ACC112 (cell line): Measurements from ENCODE around the gene SESN2.
A peak's percentile ranks its signal among the peaks of the same experiment; 100 is the strongest.

ENCODE experiments used
- H2AFZ ChIP-seq: fragments of 200-600 bp; sonication (generic); one replicate; pipeline ENCODE4 v1.6.0; 2017; ENCODE audit warnings: antibody characterized with exemption, low read length; ENCODE audit not compliant: unreplicated experiment
- H3K27ac ChIP-seq: fragments of 200-600 bp; sonication (generic); 2 replicates; pipeline ENCODE4 v1.5.1; 2014; ENCODE audit warnings: low read depth, mild to moderate bottlenecking, antibody characterized with exemption, low read length, moderate library complexity
- H3K27me3 ChIP-seq: fragments of 200-600 bp; sonication (generic); 2 replicates; pipeline ENCODE4 v1.6.1; 2014; ENCODE audit warnings: mild to moderate bottlenecking, antibody characterized with exemption, low read length, moderate library complexity, mixed read lengths; ENCODE audit not compliant: insufficient read depth
- H3K36me3 ChIP-seq: fragments of 200-600 bp; sonication (generic); 2 replicates; pipeline ENCODE4 v1.6.1; 2016; ENCODE audit warnings: mild to moderate bottlenecking, antibody characterized with exemption, low read length, moderate library complexity, mixed read lengths; ENCODE audit not compliant: insufficient read depth
- H3K4me1 ChIP-seq: fragments of 200-600 bp; sonication (generic); one replicate; pipeline ENCODE4 v1.6.1; 2016; ENCODE audit warnings: low read length, mixed read lengths; ENCODE audit not compliant: insufficient read depth, unreplicated experiment, control insufficient read depth
- H3K4me3 ChIP-seq: fragments of 200-600 bp; sonication (generic); 2 replicates; pipeline ENCODE4 v1.5.1; 2014; ENCODE audit warnings: mild to moderate bottlenecking, low read depth, low read length
- H3K79me2 ChIP-seq: fragments of 200-600 bp; sonication (generic); one replicate; pipeline ENCODE4 v1.6.0; 2016; ENCODE audit warnings: low read length; ENCODE audit not compliant: control insufficient read depth, unreplicated experiment, insufficient read depth

Gene SESN2, protein sequence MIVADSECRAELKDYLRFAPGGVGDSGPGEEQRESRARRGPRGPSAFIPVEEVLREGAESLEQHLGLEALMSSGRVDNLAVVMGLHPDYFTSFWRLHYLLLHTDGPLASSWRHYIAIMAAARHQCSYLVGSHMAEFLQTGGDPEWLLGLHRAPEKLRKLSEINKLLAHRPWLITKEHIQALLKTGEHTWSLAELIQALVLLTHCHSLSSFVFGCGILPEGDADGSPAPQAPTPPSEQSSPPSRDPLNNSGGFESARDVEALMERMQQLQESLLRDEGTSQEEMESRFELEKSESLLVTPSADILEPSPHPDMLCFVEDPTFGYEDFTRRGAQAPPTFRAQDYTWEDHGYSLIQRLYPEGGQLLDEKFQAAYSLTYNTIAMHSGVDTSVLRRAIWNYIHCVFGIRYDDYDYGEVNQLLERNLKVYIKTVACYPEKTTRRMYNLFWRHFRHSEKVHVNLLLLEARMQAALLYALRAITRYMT

DNA sequence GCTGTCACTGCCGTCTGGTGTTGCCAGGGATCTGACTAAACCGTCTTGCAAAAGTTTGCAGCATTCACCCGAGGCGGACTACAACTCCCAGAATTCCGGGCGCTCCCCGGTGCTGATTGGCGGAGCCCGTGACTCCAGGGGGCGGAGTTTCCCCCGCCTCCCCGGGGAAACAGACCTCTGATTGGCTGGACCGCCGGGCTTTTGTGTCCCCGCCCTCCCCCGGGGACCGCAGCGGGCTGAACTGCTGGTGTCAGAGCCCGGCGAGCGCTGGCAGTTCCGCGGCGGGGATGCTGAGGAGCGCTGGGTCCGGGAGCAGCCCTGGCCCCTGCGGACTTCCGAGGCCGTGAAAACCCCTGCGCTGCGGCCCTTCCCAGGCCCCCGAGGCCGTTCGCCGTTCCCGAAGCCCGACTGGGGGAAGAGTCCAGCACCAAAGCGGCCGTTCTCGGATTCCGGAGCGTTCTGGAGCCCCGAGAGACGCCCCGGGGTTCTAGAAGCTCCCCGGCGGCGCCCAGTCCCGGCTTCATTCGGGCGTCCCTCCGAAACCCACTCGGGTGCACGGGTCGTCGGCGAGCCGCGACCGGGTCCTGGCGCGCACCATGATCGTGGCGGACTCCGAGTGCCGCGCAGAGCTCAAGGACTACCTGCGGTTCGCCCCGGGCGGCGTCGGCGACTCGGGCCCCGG lies at the start of gene SESN2:
SESN2 (plus strand) TSS at position 267 of the 682 bp plus-strand sequence; CDS start at position 597, 330 bp downstream.
- Histone ChIP-seq H3K36me3 (no peaks in the 10 kb centered on the region), H3K27ac (peak within 1 kb of the TSS; percentile 67), H3K4me3 (peak within 1 kb of the TSS; percentile 94), H2AFZ (peak within 1 kb of the TSS; percentile 69), H3K4me1 (peaks cover 20% of the 10 kb centered on the region), H3K27me3 (no peaks in the 10 kb centered on the region), H3K79me2 (peaks cover 40% of the 10 kb centered on the region)

DNA sequence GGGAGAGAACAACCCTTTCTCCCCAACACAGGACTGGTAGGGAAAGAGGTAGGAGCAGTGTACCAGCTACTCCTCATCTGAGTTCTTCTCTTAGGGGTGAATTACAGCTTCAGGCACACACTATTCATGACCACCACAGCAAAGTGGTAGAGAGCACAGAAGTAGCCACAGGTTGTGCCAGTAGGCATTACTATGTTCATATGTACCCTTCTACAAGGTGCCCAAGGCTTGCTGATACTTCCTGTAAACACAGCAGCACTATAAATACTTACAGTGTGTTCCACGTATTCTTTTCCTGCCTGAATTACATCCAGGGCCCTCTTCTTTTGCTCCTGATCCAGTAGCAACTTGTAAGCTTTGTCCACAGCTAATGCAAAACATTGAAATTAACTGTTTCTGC lies 49.6 kb upstream of the SESN2 start:
- H3K4me3 ChIP-seq: no peak overlapping the region
- no peak overlapping the region for H3K27ac ChIP-seq
- no peaks in the 10 kb centered on the region for H3K27me3 ChIP-seq
- H2AFZ ChIP-seq: no peak overlapping the region
- no peaks in the 10 kb centered on the region for H3K4me1 ChIP-seq
- peaks cover 4% of the 10 kb centered on the region; the same call in 1 of the 2 replicates for H3K36me3 ChIP-seq
- no peaks in the 10 kb centered on the region for H3K79me2 ChIP-seq

DNA sequence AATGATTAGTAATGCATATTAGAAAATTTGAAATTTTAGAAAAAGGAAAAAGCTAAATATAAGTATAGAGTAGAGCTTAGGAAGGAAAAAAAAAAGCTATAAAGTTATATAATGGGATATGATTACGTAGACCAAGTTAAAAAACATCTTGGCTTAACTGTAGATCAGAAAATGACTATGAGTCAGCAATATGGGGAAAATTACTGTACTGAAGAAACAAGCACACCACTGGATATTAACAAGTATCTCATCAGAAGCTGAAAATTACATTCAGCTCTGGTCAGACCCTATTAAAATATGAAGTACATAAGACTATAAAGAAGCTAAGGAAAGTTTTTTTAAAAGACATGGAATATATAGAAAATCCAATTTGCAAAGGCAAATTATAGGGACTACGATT lies 46.0 kb upstream of the SESN2 start:
- Histone ChIP-seq H3K27ac (no peak overlapping the region), H3K27me3 (no peaks in the 10 kb centered on the region), H2AFZ (no peak overlapping the region), H3K36me3 (no peaks in the 10 kb centered on the region; the same call in 1 of the 2 replicates), H3K4me3 (no peak overlapping the region), H3K4me1 (no peaks in the 10 kb centered on the region), H3K79me2 (no peaks in the 10 kb centered on the region)

DNA sequence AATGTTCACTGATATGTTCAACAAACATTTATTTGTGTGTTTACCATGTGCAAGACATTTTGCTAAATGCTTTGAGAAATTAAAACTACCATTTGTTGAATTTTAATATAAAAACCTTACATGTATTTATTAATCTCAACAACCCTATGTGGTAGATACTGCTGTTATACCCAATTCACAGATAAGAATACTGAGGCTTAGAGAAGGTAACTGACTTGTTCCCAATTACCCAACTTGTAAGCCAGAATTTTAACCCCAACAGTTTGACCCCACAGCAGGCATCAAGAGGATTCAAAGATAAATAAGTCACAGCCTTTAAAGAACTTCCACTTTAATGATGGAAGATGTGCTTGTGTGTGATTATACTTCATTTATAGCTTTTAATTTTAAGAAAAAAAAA lies 30.2 kb upstream of the SESN2 start:
- H3K4me1 ChIP-seq: no peaks in the 10 kb centered on the region
- H3K79me2 ChIP-seq: peaks cover 47% of the 10 kb centered on the region
- peaks cover 29% of the 10 kb centered on the region for H3K36me3 ChIP-seq

DNA sequence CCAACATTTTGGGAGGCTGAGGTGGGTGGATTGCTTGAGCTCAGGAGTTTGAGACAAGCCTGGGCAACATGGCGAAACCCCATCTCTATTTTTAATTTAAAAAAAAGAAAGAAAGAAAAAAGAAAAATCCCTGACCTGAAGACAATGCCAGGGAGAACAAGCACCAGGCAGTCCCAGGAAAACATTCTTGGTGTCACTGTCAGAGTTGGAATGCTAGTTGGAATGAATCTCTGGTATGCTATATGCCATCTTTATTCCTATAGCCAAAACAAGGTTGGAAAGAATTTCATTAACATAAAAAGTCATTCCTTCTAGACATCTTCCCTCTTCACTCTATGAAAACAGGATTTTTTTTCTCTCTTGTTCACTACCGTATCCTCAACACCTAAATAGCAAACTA lies 29.3 kb upstream of the SESN2 start:
- H3K4me3 ChIP-seq: no peak overlapping the region
- no peak overlapping the region for H2AFZ ChIP-seq
- no peaks in the 10 kb centered on the region for H3K4me1 ChIP-seq
- no peaks in the 10 kb centered on the region for H3K27me3 ChIP-seq
- peaks cover 23% of the 10 kb centered on the region for H3K36me3 ChIP-seq
- H3K27ac ChIP-seq: no peak overlapping the region
- peaks cover 47% of the 10 kb centered on the region for H3K79me2 ChIP-seq

More for the DNA sequence above, 30.2 kb upstream of the SESN2 start:
- Histone ChIP-seq H2AFZ (no peak overlapping the region), H3K27me3 (no peaks in the 10 kb centered on the region), H3K4me3 (no peak overlapping the region), H3K27ac (no peak overlapping the region)

DNA sequence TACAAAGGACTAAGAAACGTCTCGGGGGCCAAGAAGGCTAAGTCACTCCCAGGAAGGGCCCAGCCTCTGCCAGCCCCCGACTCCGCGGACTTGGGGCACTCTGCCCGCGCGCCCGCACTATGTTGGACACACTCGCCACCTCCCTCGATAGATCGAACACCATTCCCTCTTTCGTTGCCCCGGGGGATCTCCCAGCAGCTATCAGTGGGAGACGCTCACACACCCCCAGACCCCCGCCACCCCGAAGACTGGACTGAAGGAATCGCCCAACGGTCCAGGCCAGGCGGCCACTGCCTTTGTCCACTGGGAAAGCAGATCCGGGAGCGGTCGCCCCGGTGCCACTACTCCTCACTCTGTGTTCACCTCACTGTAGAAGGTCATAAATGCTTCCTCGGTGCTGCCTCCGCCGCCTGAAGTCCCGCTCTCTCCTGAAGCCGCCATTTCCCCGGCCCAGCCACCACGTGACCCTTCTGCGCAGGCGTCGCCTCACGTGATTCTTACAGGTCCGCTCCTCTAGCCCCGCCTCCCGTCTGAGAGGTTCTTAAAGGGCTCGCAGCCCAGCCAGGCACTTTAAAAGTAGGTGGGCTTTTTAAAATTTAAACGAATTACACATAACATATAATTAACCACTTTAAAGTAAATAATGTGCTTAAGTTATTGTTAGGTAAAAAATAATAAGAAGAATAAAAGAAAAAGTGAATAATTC lies 26.6 kb upstream of the SESN2 start, which contains the start of gene DNAJC8:
DNAJC8 (minus strand) TSS at position 472 of the 706 bp plus-strand sequence; CDS start at position 441, 31 bp downstream.
- Histone ChIP-seq H3K27ac (peak within 1 kb of the TSS; percentile 63; the same call in 1 of the 2 replicates), H2AFZ (peak within 1 kb of the TSS; percentile 98), H3K79me2 (peaks cover 61% of the 10 kb centered on the region), H3K36me3 (peaks cover 9% of the 10 kb centered on the region; the same call in 1 of the 2 replicates), H3K4me3 (peak within 1 kb of the TSS; percentile 97), H3K27me3 (no peaks in the 10 kb centered on the region), H3K4me1 (peaks cover 5% of the 10 kb centered on the region)

DNA sequence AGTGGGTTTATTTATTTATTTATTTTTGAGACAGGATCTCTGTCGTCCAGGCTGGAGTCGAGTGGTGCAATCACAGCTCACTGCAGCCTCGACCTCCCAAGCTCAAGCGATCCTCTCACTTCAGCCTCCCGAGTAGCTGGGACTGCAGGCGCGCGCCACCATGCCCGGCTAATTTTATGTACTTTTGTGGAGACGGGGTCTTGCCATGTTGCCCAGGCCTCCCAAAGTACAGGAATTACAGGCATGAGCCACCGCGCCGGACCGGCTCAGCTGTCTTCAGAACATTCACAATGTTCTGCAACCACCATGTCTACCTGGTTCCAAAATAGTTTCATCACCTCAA lies 26.1 kb upstream of the SESN2 start:
- no peaks in the 10 kb centered on the region for H3K27me3 ChIP-seq
- peak overlapping the region; percentile 16; the same call in 1 of the 2 replicates for H3K4me3 ChIP-seq
- peaks cover 9% of the 10 kb centered on the region; the same call in 1 of the 2 replicates for H3K36me3 ChIP-seq
- peaks cover 65% of the 10 kb centered on the region for H3K79me2 ChIP-seq
- no peak overlapping the region for H2AFZ ChIP-seq
- H3K4me1 ChIP-seq: peaks cover 5% of the 10 kb centered on the region
- H3K27ac ChIP-seq: no peak overlapping the region

DNA sequence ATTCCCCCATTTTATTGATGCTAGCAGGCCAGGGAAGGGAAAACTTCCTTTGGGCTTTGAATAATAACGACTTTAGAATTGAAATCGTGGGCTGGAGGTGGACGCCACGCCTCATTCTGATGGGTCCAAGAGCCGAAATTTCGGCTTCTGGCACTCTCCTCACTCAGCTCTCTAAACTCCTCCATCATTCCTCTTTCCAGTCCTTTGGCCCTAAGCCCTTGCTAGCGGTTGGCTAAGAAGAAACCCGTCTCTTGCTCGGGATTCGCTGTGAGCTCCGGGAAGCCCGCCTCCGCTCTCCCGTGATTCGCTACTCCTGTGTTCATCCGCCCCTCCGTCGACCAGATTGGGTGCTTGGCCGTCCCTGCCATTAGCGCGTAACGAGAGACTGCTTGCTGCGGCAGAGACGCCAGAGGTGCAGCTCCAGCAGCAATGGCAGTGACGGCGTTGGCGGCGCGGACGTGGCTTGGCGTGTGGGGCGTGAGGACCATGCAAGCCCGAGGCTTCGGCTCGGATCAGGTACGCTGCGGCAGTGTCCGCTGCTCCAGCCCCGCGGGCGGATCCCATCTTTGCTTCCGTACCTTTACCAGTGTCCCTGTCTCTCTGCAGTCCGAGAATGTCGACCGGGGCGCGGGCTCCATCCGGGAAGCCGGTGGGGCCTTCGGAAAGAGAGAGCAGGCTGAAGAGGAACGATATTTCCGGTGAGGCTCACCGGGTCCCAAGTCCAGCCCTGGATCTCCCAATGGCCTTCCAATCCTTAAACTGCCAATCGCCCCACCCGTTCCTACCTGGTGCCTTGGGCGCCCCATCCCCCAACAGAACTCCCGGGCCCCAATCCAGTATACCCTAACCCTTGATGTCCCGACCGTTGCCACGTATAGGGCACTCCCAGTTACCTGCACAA lies 23.3 kb upstream of the SESN2 start, which contains the start of gene ATP5IF1:
ATP5IF1 (plus strand) TSS at position 370 of the 901 bp plus-strand sequence; CDS start at position 430, 60 bp downstream.
- no peaks in the 10 kb centered on the region for H3K36me3 ChIP-seq
- peaks cover 39% of the 10 kb centered on the region for H3K79me2 ChIP-seq
- peak within 1 kb of the TSS; percentile 75 for H3K27ac ChIP-seq
- H3K4me3 ChIP-seq: peak within 1 kb of the TSS; percentile 90
- H3K27me3 ChIP-seq: no peaks in the 10 kb centered on the region
- H2AFZ ChIP-seq: peak within 1 kb of the TSS; percentile 87
- peaks cover 5% of the 10 kb centered on the region for H3K4me1 ChIP-seq

DNA sequence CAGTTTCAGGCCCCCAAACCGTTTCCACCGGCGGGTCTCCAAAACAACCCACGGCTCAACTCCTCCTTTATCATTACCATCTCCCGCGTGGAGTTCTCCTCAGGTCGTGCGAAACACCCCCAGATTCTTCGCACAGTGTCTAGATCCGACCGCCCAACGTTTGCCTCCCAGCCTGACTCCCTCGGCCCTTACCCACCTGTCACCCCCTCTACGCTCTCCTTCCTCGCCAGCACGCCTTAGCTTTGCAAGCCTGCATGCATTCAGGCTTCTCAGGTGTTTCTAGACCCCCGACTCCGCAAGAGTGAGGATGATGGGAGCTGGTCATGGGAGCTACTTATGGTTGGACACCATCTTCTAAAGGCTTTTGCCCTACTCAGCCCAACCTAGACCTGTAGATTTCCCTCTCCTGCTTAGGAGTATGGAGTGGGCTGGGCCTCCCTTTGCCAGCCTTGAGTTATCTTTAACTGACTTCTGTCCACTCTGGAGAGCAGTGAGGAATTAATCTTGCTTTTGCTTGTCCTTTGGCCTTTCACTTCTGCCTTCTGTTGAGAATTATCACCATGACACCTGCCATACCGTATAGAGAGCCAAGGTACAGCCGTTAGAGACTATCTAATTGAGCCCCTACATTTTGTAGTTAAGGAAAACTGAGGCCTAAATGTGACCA lies 22.5 kb upstream of the SESN2 start:
- Histone ChIP-seq H3K79me2 (peaks cover 31% of the 10 kb centered on the region), H3K27me3 (no peaks in the 10 kb centered on the region), H2AFZ (peak overlapping the region; percentile 27), H3K4me3 (peak overlapping the region; percentile 90), H3K4me1 (peaks cover 5% of the 10 kb centered on the region), H3K36me3 (no peaks in the 10 kb centered on the region), H3K27ac (no peak overlapping the region)
